Prostate gland (tissue), 2 donors: ENCODE data around the gene PATL2. TPM values are rescaled to one million over a fixed set of nuclear protein-coding genes. Genes with fewer than 3 reads are reported as not detected.
A peak's percentile ranks its signal among the peaks of the same experiment; 100 is the strongest.
"Not testable (repeated sequence)": the region's sequence is repeated elsewhere in the genome, so short reads cannot be mapped to it uniquely, and the experiment has no call there.

Experiments used
- DNase-seq: peaks from one replicate; pipeline ENCODE4 v3.0.0-alpha.2; 2019; ENCODE audit warnings: low spot score
- H3K27ac ChIP-seq, 2 donors: fragments of 200-600 bp; sonication (generic); 2 replicates each; pipeline ENCODE4 v1.5.1; 2017 to 2019
- H3K27me3 ChIP-seq: fragments of 200-600 bp; sonication (generic); replicated peaks from 2 replicates; pipeline ENCODE4 v1.5.1; 2019; ENCODE audit not compliant: insufficient read depth
- H3K36me3 ChIP-seq, 2 donors: fragments of 200-600 bp; sonication (generic); 1 replicate in 1 of 2; 2 replicates in 1 of 2; pipeline versions ENCODE4 v1.5.1 to v1.8.1; 2017 to 2019
- H3K4me1 ChIP-seq: fragments of 200-600 bp; sonication (generic); replicated peaks from 2 replicates; pipeline ENCODE4 v1.5.1; 2019
- H3K4me3 ChIP-seq, 2 donors: fragments of 200-600 bp; sonication (generic); 2 replicates each; pipeline ENCODE4 v1.5.1; 2017 to 2019
- H3K9me3 ChIP-seq: fragments of 200-600 bp; sonication (generic); 2 replicates; pipeline ENCODE4 v1.5.1; 2017
- POLR2A ChIP-seq: fragments of 450-650 bp; IDR thresholded peaks from one replicate; pipeline ENCODE4 v1.6.1; 2016; ENCODE audit warnings: antibody characterized with exemption, mild to moderate bottlenecking
- POLR2AphosphoS5 ChIP-seq: sonication (generic); formaldehyde crosslinking; IDR thresholded peaks from one replicate; pipeline ENCODE4 v1.6.1; 2017; ENCODE audit warnings: antibody characterized with exemption
- WGBS: methylation state at CpG from one replicate; pipeline ENCODE4 v1.1.5; 2018; 5-methylcytosine and 5-hydroxymethylcytosine counted together
- intact Hi-C: fragments of 100-400 bp; cut with DNase I; formaldehyde crosslinking; loops from one replicate; pipeline ENCODE4 v1.14.2; 2022
- total RNA-seq, 2 donors: library from RNA; depleted of rRNA; stranded (reverse); fragments of >200 nt; gene quantifications; one replicate each; pipeline ENCODE4 v1.1.0, GENCODE V29; 2016
- TF ChIP-seq, protein P1 (sequence below), 4 experiments: fragments of 200-600 bp in 2 of 4; fragments of 450-650 bp in 2 of 4; sonication (generic) in 2 of 4; IDR thresholded peaks; 1 replicate in 3 of 4; 2 replicates in 1 of 4; pipeline ENCODE4 v1.5.1; 2016 to 2019; ENCODE audit warnings: antibody characterized with exemption in 4 of 4, mild to moderate bottlenecking in 2 of 4, moderate library complexity in 2 of 4

The PATL2 gene
- total RNA-seq, 2 donors from 2014 or later: 0.77 to 1.2 TPM

GRCh38 chr15:44728576-44729407 lies 17.7 kb upstream of the PATL2 start:
- H3K27ac ChIP-seq: peak overlapping the region; percentile 94 to 97
- H3K36me3 ChIP-seq: no peaks in the 10 kb centered on the region
- H3K9me3 ChIP-seq: no peaks in the 10 kb centered on the region
- H3K27me3 ChIP-seq: no peaks in the 10 kb centered on the region
- WGBS: 1% methylated on average over 35 of the region's 36 CpGs
- peak; percentile 95 for DNase-seq
- H3K4me1 ChIP-seq: no peaks in the 10 kb centered on the region
- TF ChIP-seq POLR2AphosphoS5: peak; percentile 93
- TF ChIP-seq POLR2A: peak; percentile 96
- TF ChIP-seq, protein P1, sequence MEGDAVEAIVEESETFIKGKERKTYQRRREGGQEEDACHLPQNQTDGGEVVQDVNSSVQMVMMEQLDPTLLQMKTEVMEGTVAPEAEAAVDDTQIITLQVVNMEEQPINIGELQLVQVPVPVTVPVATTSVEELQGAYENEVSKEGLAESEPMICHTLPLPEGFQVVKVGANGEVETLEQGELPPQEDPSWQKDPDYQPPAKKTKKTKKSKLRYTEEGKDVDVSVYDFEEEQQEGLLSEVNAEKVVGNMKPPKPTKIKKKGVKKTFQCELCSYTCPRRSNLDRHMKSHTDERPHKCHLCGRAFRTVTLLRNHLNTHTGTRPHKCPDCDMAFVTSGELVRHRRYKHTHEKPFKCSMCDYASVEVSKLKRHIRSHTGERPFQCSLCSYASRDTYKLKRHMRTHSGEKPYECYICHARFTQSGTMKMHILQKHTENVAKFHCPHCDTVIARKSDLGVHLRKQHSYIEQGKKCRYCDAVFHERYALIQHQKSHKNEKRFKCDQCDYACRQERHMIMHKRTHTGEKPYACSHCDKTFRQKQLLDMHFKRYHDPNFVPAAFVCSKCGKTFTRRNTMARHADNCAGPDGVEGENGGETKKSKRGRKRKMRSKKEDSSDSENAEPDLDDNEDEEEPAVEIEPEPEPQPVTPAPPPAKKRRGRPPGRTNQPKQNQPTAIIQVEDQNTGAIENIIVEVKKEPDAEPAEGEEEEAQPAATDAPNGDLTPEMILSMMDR (IDR thresholded peaks at IDR 0.05): no peak
- intact Hi-C loops: loop anchor here (1.0 kb wide), 1 partner anchor 17 kb away; the partner anchor contains the start of genes B2M and PATL2
- H3K4me3 ChIP-seq: peak overlapping the region; percentile 47 to 51

- not testable (repeated sequence) for H3K27me3 ChIP-seq, H3K4me1 ChIP-seq, H3K9me3 ChIP-seq, H3K36me3 ChIP-seq, DNase-seq
- intact Hi-C loops: loop anchor here (1.0 kb wide), 1 partner anchor 17 kb away; the partner anchor contains the start of genes B2M and PATL2
- Histone ChIP-seq H3K27ac (peak overlapping the region; percentile 94 to 97), H3K4me3 (peak overlapping the region; percentile 47 to 51)
- WGBS: 72% methylated on average over 5 of the region's 5 CpGs
Observed at GRCh38 chr15:44728232-44728575, 17.1 kb upstream of the PATL2 start.

GRCh38 chr15:44727485-44728231 lies 16.5 kb upstream of the PATL2 start:
- TF ChIP-seq, protein P1 (IDR thresholded peaks at IDR 0.05): no peak
- TF ChIP-seq POLR2AphosphoS5: no peak
- TF ChIP-seq POLR2A: no peak
- 88% methylated on average over 6 of the region's 6 CpGs for WGBS
- Histone ChIP-seq H3K27ac (peak overlapping the region; percentile 94 to 97), H3K27me3 (no peaks in the 10 kb centered on the region), H3K36me3 (no peaks in the 10 kb centered on the region), H3K9me3 (no peaks in the 10 kb centered on the region), H3K4me1 (no peaks in the 10 kb centered on the region), H3K4me3 (no peak overlapping the region)
- DNase-seq: no peak
- intact Hi-C loops: loop anchor here (1.0 kb wide), 1 partner anchor 16 kb away; the partner anchor contains the start of genes B2M and PATL2

DNA sequence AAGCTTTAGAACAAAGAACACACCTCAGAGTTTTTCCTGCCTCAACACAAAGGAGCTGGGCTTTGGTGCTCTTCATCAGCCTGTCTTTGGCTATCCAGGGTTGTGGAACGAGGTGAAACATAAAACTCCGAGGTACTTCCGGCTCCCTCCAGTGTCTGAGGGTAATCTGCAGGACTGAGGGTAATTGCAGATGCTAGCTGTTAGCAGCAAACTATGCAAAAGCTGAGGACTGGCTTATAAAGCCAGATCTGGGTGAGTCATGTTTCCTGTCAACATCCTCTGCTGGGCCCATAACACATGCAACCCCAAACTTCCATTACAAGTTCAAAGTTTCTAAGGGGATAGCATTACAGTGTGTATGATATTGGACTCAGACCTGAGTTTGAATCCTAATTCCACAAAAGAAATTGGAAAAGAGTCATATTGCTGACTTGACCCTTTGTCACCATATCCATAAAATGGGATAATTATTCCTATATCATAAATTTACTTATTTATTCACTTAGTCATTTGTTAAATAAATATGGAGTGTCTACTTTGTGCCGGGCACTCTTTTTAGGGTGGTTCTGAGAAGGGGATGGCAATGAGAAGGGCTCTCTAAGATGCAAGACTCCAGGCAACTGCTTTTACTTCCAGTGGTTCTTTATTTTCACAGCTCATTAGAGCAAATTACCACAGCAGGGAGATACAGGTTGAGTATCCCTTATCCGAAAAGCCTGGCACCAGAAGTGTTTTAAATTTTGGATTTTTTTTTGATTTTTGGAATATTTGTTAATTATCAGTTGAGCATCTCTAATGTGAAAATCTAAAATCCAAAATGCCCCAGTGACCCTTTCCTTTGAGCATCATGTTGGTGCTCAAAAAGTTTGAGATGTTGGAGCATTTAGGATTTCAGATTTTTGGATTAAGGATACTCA lies 15.7 kb upstream of the PATL2 start:
- Histone ChIP-seq H3K27me3 (no peaks in the 10 kb centered on the region), H3K9me3 (no peaks in the 10 kb centered on the region), H3K4me1 (no peaks in the 10 kb centered on the region), H3K4me3 (no peak overlapping the region), H3K36me3 (no peaks in the 10 kb centered on the region), H3K27ac (peak overlapping the region; percentile 13 to 29)
- DNase-seq: peak; percentile 33
- no peak for TF ChIP-seq POLR2A
- TF ChIP-seq POLR2AphosphoS5: peak; percentile 58
- 61% methylated on average over 5 of the region's 5 CpGs for WGBS
- intact Hi-C loops: no loop called here

DNA sequence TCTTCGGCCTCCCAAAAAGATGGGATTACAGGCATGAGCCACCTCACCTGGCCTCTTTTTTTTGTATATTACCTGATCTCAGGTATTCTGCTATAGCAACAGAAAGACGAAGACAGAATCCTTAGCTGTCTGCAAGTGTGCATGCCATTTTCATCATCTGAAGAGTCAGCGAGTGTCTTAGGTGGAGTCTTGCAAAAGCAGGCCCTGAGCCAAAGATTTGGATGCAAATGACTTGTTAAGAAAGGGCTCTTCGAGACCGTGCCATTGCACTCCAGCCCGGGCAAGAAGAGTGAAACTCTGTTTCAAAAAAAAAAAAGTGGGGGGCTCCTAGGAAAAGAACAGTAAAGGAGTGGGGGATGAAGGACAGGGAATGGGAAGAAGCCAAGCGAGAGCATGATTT lies 15.0 kb upstream of the PATL2 start:
- Histone ChIP-seq H3K4me3 (no peak overlapping the region), H3K4me1 (no peaks in the 10 kb centered on the region), H3K27ac (peak overlapping the region; percentile 0 to 29), H3K36me3 (no peaks in the 10 kb centered on the region), H3K9me3 (no peaks in the 10 kb centered on the region), H3K27me3 (no peaks in the 10 kb centered on the region)
- WGBS: 77% methylated on average over 7 of the region's 7 CpGs
- TF ChIP-seq POLR2AphosphoS5 (no peak), POLR2A (no peak)
- TF ChIP-seq, protein P1 (IDR thresholded peaks at IDR 0.05): no peak
- DNase-seq: no peak
- intact Hi-C loops: no loop called here
